ENCODE data around the gene ZDHHC19. TPM values are rescaled to one million over a fixed set of nuclear protein-coding genes. Genes with fewer than 3 reads are reported as not detected.
A peak's percentile ranks its signal among the peaks of the same experiment; 100 is the strongest.

The ZDHHC19 gene
- total RNA-seq, 1 experiment from 2014 or later, result not detected

GRCh38 chr3:196219194-196219969 lies 8.2 kb upstream of the ZDHHC19 start:
- no peak for TF ChIP-seq CTCF (IDR thresholded peaks at IDR 0.05; ENCODE audit: unreplicated experiment)
- CTCF ChIA-PET, result interaction anchor here (0.7 to 1.7 kb wide), 2 partner anchors 23 to 147 kb away, joined by 3 to 4 read pairs; no protein-coding TSS in a partner anchor

GRCh38 chr3:196218155-196218712 lies 7.0 kb upstream of the ZDHHC19 start:
- H3K36me3 Mint-ChIP-seq (ENCODE audit: insufficient read depth, unreplicated experiment), result no peaks in the 10 kb centered on the region
- POLR2A ChIA-PET, result interaction anchor here (0.6 kb wide), 1 partner anchor 13 kb away, joined by 3 read pairs; no protein-coding TSS in a partner anchor
- no peak overlapping the region for H3K27ac Mint-ChIP-seq (ENCODE audit: low read depth, unreplicated experiment)
- no peak overlapping the region for H3K4me3 Mint-ChIP-seq (ENCODE audit: unreplicated experiment)
- H3K9me3 Mint-ChIP-seq (ENCODE audit: unreplicated experiment), result no peaks in the 10 kb centered on the region
- intact Hi-C loops (cut with micrococcal nuclease), result no loop called here
- H3K4me1 Mint-ChIP-seq (ENCODE audit: insufficient read depth, unreplicated experiment), result peaks cover 7% of the 10 kb centered on the region
- peaks cover 11% of the 10 kb centered on the region for H3K27me3 Mint-ChIP-seq (ENCODE audit: insufficient read depth, unreplicated experiment)
- TF ChIP-seq CTCF (IDR thresholded peaks at IDR 0.05; ENCODE audit: unreplicated experiment), result no peak
- BruUV-seq (replicated peaks), result no TSS peak
- no peak for DNase-seq (ENCODE audit: unreplicated experiment)
- CTCF ChIA-PET, result interaction anchor here (0.6 kb wide), 1 partner anchor 26 kb away, joined by 3 read pairs; no protein-coding TSS in a partner anchor

More at GRCh38 chr3:196219194-196219969, 8.2 kb upstream of the ZDHHC19 start:
- Mint-ChIP-seq H3K9me3 (ENCODE audit: unreplicated experiment) (no peaks in the 10 kb centered on the region), H3K36me3 (ENCODE audit: insufficient read depth, unreplicated experiment) (no peaks in the 10 kb centered on the region), H3K27ac (ENCODE audit: low read depth, unreplicated experiment) (no peak overlapping the region), H3K4me3 (ENCODE audit: unreplicated experiment) (no peak overlapping the region), H3K4me1 (ENCODE audit: insufficient read depth, unreplicated experiment) (peaks cover 7% of the 10 kb centered on the region), H3K27me3 (ENCODE audit: insufficient read depth, unreplicated experiment) (peaks cover 11% of the 10 kb centered on the region)
- DNase-seq (ENCODE audit: unreplicated experiment), result peak; percentile 71
- POLR2A ChIA-PET, result interaction anchor here (0.6 kb wide), 2 partner anchors 19 to 225 kb away, joined by 3 read pairs; no protein-coding TSS in a partner anchor
- intact Hi-C loops (cut with micrococcal nuclease), result no loop called here
- BruUV-seq (replicated peaks), result no TSS peak

- Mint-ChIP-seq H3K4me3 (ENCODE audit: unreplicated experiment) (no peak overlapping the region), H3K27me3 (ENCODE audit: insufficient read depth, unreplicated experiment) (peaks cover 11% of the 10 kb centered on the region), H3K36me3 (ENCODE audit: insufficient read depth, unreplicated experiment) (no peaks in the 10 kb centered on the region), H3K9me3 (ENCODE audit: unreplicated experiment) (no peaks in the 10 kb centered on the region), H3K4me1 (ENCODE audit: insufficient read depth, unreplicated experiment) (peaks cover 7% of the 10 kb centered on the region), H3K27ac (ENCODE audit: low read depth, unreplicated experiment) (no peak overlapping the region)
- no TSS peak for BruUV-seq (replicated peaks)
- ChIA-PET CTCF (interaction anchor here (0.7 kb wide), 1 partner anchor 11 kb away, joined by 4 read pairs; no protein-coding TSS in a partner anchor), POLR2A (no interaction called here)
- no peak for DNase-seq (ENCODE audit: unreplicated experiment)
- intact Hi-C loops (cut with micrococcal nuclease), result no loop called here
- TF ChIP-seq CTCF (IDR thresholded peaks at IDR 0.05; ENCODE audit: unreplicated experiment), result no peak
Observed at GRCh38 chr3:196217307-196218154, 6.3 kb upstream of the ZDHHC19 start.
